HG03565 (cell line): Measurements from ENCODE around the gene ZDHHC18.
A peak's percentile ranks its signal among the peaks of the same experiment; 100 is the strongest.

Experiments used
- ATAC-seq: cut with Tn5 transposase; IDR thresholded peaks from one replicate; pipeline ENCODE4 v1.9.1; 2021; ENCODE audit warnings: mild to moderate bottlenecking, moderate library complexity; ENCODE audit not compliant: unreplicated experiment

ZDHHC18 gene, protein sequence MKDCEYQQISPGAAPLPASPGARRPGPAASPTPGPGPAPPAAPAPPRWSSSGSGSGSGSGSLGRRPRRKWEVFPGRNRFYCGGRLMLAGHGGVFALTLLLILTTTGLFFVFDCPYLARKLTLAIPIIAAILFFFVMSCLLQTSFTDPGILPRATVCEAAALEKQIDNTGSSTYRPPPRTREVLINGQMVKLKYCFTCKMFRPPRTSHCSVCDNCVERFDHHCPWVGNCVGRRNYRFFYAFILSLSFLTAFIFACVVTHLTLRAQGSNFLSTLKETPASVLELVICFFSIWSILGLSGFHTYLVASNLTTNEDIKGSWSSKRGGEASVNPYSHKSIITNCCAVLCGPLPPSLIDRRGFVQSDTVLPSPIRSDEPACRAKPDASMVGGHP

DNA sequence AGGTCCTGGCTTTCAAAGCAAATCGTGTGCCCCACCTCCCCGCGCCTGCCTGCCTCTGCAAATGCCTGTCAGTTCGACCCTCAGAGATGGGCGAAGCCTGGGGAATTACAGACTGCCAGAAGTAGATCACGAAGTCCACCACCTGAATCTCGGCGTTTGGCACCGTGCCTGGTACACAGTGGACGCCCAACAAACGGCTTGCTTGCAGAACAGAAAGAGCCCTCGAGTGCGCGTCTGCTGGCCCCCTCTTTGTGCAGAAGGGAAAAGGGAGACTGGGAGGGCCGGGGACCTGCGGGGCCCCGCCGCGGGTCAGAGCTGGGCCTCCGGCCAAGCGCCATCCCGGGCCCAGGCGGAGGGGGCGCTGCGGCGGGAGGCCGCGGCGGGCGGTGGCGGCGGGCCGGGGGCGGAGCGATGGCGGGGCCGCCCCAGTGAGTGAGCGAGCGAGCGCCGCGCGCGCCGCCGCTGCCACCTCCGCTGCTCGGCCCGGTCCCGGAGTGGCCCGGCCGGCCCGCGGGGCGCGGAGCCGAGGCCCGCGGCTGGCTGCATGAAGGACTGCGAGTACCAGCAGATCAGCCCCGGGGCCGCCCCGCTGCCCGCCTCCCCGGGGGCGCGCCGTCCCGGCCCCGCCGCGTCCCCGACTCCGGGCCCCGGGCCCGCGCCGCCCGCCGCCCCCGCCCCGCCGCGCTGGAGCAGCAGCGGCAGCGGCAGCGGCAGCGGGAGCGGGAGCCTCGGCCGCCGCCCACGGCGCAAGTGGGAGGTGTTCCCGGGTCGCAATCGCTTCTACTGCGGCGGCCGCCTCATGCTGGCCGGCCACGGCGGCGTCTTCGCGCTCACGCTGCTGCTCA is at the start of gene ZDHHC18:
Gene ZDHHC18, plus strand, starts transcription at position 428 of the 845 bp plus-strand sequence. Its CDS starts 117 bp downstream, at position 545.
- ATAC-seq: peak; percentile 68

DNA sequence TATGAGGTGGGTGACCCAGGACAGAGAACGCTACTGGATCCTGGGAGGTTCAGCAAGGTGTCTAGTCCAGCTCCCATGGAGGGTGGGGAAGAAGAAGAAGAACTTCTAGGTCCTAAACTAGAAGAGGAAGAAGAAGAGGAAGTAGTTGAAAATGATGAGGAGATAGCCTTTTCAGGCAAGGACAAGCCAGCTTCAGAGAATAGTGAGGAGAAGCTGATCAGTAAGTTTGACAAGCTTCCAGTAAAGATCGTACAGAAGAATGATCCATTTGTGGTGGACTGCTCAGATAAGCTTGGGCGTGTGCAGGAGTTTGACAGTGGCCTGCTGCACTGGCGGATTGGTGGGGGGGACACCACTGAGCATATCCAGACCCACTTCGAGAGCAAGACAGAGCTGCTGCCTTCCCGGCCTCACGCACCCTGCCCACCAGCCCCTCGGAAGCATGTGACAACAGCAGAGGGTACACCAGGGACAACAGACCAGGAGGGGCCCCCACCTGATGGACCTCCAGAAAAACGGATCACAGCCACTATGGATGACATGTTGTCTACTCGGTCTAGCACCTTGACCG is 47.3 kb upstream of the ZDHHC18 start:
- ATAC-seq: no peak

DNA sequence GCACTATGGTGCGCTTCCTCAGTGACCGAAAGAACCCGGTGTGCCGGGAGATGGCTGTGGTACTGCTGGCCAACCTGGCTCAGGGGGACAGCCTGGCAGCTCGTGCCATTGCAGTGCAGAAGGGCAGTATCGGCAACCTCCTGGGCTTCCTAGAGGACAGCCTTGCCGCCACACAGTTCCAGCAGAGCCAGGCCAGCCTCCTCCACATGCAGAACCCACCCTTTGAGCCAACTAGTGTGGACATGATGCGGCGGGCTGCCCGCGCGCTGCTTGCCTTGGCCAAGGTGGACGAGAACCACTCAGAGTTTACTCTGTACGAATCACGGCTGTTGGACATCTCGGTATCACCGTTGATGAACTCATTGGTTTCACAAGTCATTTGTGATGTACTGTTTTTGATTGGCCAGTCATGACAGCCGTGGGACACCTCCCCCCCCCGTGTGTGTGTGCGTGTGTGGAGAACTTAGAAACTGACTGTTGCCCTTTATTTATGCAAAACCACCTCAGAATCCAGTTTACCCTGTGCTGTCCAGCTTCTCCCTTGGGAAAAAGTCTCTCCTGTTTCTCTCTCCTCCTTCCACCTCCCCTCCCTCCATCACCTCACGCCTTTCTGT is 46.0 kb upstream of the ZDHHC18 start:
- ATAC-seq: no peak

DNA sequence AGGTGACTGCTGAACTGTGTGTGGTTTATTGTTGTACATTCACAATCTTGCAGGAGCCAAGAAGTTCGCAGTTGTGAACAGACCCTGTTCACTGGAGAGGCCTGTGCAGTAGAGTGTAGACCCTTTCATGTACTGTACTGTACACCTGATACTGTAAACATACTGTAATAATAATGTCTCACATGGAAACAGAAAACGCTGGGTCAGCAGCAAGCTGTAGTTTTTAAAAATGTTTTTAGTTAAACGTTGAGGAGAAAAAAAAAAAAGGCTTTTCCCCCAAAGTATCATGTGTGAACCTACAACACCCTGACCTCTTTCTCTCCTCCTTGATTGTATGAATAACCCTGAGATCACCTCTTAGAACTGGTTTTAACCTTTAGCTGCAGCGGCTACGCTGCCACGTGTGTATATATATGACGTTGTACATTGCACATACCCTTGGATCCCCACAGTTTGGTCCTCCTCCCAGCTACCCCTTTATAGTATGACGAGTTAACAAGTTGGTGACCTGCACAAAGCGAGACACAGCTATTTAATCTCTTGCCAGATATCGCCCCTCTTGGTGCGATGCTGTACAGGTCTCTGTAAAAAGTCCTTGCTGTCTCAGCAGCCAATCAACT is 45.2 kb upstream of the ZDHHC18 start:
- ATAC-seq: no peak

DNA sequence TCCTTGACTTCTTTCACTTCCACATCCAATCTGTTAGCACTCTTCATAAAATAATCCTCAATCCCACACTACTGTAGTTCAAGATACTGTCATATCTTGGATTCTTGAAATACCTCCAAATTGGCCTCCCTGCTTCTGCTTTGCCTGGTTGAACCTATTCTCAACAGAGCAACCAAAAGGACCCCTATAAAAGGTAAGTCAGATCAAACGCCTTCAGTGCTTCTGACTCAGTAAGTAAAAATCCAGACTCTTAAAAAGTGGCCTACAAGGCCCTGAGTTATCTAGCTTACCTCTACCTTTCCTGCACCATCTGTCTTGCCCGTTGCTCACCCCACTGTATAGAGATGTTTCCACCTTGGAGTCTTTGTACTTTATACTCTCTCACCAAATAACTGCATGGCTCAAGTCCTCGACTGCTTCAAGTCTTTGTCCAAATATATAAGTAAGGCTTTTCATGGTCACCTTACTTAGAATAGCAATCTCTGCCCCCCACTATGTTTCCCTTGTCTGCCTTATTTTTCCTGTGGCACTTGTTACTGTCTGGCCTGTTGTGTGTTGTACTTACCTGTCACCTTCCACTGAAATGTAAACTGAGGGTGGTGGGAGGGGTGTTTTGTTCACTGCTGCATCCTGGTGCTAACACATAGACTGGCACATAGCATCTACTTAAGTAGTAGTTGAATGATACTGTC is 43.8 kb upstream of the ZDHHC18 start:
- ATAC-seq: no peak

DNA sequence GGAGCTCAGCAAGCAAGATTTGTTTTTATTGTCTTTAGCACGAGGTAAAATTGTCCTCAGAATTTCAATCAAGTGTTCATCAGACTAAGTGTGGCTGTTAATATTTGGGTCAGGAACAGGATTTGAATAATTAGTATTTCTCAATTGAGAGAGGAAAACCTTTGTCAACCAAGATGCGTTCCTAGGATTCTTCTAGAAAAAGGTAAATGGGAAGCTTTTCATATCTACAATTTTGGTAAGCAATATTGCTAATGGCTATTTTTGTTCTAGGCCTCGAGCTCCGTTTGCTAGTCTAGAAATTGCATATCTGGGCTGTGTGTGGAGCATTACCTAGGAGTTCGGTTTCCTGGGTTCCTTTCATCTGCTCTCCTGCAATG is 42.9 kb upstream of the ZDHHC18 start:
- ATAC-seq: no peak

DNA sequence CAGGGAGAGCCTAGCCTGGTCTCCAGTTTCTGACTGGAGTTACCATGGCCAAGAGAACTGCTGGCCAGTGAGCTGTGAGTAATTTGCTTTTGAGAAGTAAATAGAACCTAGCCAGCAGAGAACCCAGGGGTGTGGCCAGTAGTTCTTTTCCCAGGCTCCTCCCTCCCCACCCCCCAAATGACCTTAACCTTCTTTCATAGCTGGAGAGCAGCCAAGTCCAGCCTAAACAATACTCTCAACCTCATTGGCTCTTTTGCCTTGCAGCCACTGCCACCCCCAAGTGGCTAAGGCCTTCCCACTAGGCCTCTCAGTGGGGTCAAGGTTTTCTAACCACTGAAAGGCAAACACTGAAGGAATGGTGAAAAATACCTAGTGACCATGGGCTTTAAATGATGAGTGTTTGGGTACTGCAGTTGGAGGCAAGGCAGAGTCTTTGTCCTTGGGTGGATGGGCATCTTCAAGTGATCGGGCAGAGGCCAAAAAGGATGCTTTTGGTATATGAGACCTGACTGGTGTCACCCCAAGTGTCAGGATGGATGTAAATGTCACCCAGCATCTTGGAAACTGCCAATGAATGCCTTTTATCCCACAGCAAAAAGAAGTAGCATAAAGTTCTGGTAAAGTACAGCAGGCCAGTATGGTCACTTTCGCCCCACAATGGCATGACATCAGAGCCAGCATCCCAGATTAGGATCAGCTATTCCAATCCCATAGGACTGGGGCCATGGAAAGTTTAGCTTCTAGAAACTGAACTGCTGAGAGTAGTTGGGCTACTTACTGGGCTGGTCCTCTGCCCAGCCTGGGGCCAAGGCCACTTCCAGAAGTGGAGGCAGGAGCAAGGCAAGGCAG is 42.2 kb upstream of the ZDHHC18 start:
- ATAC-seq: no peak

DNA sequence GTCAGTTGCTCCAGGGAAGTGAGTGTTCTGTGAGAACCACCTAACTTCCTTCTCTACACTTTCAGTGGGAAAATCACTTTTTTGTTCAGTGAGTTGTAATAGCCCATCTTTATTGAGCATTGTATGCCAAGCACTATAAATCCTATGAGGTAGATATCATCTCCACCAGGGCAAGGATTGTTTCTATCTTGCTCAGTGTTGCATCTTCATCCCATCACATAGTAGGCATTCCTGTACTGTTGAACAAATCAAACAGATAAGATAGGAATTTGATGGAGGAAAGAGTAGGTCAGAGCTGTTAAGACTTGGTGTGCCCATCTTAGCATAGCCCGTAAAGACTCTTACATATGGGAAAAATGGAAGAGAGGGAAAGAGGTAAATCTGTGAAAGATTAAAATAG is 41.6 kb upstream of the ZDHHC18 start:
- no peak for ATAC-seq

DNA sequence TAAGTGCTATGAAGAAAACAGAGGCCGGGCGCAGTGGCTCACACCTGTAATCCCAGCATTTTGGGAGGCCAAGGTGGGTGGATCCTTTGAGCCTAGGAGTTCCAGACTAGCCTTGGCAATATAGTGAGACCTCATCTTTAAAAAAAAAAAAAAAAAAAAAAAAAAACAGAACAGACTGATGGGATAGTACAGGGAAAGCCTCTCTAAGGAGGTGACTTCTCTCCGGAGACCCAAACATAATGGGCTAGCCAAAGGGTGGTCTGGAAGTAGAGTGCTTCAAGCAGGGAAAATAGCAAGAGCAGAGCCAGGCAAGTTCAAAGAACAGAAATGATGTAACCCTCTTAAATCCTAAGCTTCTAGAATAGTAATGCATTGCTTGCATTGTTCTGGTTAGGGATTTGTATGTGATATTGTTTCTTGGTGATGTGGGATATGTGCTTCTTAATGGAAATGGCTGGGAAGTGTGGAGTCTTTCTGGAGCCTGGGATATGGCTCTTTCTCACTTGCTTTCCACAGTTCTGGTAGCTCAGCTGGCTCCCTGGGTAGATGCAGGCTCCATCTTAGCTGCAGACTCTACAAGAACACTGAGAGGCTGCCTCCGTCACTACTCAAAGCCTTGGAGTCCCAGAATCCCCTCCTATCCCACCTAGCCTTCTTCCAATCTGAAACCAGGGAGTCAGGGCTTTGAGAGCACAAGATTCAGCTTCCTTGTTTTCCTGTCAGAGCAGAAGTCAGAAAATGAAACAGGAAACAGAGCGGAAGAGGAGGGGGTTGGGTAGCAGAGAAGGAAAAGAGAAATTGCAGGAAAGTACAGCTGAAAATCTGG is 40.7 kb upstream of the ZDHHC18 start:
- ATAC-seq: no peak

DNA sequence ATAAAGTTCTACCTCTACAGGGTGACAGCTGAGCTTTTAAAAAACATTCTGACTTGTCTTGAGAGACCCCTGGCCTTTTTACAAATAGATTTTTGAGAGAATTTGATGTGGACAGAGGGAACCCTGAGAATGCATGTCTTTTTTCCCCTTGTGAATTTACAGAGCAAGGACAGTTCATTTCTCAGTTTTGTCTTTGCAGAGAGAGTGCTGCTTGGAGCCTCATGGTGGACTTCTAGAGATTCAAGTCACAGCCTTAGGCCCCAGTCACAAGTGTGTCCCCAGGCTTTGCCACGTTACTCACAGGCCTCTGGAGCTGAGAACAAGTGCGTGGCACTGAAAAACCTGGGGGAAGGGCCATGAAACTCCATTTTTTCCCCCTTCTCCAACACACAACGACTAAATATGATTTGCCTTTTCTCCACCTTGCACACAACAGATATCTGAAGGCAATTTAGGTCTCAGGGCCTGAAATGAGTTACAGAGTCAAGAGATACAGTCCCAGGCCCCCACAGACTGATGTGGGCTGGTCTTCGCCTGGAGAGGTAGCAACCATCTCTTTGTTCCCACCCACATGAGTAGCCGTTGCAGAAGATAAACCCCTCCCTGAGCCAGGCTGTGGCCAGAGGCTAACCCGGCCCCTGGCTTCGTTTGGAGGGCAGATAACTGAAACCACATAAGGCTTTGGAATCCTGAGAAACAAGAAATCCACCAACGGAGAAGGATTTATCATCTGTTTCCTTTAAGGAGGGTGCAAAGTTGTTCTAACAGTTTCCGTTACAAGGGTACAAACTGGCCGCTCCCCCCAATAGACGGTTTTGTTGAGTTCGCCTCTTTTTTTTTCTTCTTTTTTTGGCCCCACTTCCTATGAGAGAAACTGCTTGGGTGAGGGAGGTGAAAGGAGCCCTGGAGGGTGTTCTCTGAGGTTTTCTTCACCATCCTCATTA is 39.8 kb upstream of the ZDHHC18 start:
- ATAC-seq: no peak

DNA sequence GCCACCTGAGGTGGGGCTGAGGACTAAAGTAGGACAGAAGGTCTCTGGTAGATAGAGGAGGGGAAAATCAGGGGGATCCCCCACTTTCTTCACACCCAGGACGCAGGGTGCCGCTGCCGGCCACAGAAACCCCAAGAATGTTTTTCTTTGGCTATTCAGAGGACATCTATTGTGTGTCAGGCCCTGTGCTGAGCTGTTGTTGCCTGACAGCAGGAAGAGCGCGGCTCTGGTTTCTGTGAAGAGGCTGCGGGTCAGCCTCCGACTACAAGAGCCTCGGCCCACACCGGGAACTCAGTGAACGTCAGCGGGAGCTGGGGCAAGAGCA is 39.1 kb upstream of the ZDHHC18 start:
- peak; percentile 28 for ATAC-seq

DNA sequence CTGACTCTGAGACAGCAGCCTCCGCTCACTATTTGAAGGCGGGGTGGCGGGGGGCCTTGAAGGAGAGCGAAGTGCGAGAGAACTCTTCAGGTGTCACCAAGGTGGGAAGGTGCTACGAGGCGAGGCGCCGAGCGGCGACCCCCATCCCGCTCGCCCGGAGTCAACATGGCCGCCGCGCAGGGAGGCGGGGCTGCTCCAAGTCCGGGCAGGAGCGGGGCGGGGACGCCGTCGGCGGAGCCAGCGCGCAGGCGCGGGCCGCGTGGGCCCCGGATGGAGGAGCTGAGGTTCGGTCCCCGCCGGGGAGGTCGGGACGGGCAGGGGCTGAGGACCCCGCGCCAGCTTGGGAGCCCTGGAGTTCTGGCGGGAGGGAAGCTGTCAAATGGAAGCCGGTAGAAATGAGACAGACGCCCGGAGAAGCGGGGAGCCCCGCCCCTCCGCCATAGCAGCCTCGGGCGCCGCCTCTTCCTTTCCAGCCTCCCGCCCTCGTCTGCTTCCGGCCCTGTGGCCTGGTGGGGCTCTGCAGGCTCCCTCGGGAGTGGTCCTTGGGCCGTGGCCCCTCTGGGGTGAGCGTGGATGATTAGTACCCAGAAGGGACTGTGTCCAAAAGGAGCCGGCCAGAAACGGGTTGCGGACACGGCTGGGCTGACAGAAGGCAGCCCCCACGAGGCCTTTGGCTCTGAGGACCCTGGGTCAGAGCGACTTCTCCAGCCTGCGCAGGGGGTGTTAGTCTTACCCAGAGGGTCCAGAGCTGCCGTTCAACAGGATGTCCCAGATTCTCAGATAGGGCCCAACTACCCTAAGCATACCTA is 38.6 kb upstream of the ZDHHC18 start, which contains the start of gene PIGV:
Gene PIGV, plus strand, starts transcription at position 245 of the 809 bp plus-strand sequence. CDS start 2,866 bp downstream, outside the sequence.
- peak; percentile 48 for ATAC-seq

DNA sequence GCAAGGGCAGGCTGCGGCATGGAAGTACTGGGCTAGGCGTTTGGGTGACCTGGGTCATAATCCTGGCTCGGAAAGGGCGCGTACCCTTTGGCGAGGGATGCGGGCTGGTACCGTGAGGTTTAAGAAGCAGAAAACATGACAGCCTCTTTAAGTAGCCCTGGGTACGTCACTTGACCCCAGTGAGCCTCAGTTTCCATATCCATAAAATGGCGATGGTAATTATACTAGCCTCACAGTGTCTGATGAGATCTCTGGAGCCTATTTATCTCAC is 38.0 kb upstream of the ZDHHC18 start:
- no peak for ATAC-seq

DNA sequence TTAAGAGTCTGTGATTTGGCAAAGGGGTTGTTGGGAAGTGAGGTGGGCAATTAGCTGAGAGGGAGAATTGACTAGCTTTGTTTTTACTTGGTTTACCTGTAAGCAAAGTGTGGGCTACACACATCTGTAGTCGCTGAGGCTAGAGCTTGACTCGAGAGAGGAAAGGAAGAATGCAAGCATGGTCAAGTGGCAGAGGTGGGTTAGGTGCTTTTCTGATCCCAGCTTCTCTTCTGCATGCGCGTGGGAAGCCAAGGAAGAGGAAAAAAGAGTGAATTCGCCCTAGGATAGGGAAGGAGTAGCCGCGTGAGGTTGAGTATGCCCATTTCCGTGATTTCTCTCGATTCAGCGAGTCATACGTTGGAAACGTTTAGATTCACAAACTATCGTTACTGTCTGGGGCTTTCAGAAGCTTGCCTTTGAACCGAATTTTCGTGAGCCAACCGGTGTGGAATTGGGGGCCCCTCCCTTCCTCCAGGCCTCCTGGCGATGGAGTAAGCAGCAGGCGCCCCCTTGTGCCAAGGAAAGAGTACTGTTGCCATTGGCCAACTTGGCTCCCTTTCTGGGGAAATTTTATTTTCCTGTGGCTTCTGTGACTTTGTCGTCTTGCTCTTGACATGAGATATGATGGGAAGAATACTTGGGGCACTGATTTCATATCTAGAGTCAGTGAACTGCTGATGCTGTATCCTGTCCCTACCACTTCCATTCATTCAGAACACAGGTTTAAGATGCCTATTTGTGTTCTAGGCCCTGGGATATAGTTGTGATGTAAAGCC is 37.5 kb upstream of the ZDHHC18 start:
- ATAC-seq: peak; percentile 27

DNA sequence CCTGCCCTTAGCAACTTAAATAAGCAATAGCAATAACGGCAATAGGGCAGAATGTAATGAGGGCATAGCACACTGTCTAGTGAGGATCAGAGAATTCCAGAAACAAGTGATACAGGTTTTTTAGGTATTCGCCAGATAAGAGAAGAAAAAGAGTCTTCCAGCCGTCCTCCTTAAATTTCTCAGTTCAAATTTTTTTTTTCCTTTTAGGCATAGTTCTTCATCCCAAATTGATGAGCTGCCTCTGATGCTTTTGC is 36.9 kb upstream of the ZDHHC18 start:
- ATAC-seq: no peak

DNA sequence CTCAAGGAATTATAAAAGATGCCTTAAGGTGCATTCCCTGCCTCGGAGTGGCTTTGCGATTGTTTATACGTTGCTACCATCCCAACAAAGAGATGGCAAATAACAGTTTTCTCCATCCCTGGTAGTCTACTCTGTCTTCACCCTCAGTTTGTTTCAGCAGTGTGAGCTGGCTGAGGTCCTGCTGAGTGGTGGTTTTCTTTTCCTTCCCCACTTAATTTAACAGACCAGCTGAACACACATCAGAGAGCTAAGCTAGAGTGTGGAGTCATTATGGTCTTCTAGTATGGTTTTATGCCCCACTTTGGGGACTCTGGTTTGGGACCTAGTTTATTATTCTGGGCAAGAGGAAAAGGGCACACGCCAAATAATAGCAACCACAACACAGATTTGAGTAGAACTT is 36.6 kb upstream of the ZDHHC18 start:
- ATAC-seq: no peak
